AG09319 (cell line): Measurements from ENCODE around the gene CDH15.

ENCODE experiments used
- DNase-seq: peaks from one replicate; pipeline ENCODE4 v3.0.0-alpha.2; 2010; ENCODE audit warnings: low read depth; ENCODE audit errors: extremely low read depth
- TF ChIP-seq, protein P1 (sequence below): IDR thresholded peaks from 2 replicates; pipeline ENCODE4 v1.5.1; 2011; ENCODE audit warnings: low read depth, mild to moderate bottlenecking, inconsistent platforms, low read length, moderate library complexity

CDH15 gene

DNA sequence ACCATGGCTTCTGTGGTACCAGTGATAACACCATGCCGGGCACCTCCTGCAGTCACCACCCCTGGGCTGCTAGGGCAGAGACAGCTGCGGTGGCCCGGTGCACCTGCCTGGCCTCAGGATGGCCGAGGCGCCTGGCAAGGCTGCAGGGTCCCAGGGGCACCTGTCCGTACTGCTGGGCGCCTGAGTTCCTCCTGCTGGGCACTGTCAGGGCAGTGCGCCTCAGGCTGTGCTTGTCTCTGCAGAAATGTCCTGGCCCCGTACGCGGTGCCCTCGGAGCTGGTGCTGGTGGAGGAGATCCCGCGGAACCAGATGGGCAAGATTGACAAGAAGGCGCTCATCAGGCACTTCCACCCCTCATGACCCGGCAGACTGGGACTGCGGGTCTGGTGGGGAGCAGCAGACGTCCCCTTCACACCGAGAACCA lies 17.7 kb upstream of the CDH15 start:
- DNase-seq = no peak
- TF ChIP-seq, protein P1, sequence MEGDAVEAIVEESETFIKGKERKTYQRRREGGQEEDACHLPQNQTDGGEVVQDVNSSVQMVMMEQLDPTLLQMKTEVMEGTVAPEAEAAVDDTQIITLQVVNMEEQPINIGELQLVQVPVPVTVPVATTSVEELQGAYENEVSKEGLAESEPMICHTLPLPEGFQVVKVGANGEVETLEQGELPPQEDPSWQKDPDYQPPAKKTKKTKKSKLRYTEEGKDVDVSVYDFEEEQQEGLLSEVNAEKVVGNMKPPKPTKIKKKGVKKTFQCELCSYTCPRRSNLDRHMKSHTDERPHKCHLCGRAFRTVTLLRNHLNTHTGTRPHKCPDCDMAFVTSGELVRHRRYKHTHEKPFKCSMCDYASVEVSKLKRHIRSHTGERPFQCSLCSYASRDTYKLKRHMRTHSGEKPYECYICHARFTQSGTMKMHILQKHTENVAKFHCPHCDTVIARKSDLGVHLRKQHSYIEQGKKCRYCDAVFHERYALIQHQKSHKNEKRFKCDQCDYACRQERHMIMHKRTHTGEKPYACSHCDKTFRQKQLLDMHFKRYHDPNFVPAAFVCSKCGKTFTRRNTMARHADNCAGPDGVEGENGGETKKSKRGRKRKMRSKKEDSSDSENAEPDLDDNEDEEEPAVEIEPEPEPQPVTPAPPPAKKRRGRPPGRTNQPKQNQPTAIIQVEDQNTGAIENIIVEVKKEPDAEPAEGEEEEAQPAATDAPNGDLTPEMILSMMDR = no peak

DNA sequence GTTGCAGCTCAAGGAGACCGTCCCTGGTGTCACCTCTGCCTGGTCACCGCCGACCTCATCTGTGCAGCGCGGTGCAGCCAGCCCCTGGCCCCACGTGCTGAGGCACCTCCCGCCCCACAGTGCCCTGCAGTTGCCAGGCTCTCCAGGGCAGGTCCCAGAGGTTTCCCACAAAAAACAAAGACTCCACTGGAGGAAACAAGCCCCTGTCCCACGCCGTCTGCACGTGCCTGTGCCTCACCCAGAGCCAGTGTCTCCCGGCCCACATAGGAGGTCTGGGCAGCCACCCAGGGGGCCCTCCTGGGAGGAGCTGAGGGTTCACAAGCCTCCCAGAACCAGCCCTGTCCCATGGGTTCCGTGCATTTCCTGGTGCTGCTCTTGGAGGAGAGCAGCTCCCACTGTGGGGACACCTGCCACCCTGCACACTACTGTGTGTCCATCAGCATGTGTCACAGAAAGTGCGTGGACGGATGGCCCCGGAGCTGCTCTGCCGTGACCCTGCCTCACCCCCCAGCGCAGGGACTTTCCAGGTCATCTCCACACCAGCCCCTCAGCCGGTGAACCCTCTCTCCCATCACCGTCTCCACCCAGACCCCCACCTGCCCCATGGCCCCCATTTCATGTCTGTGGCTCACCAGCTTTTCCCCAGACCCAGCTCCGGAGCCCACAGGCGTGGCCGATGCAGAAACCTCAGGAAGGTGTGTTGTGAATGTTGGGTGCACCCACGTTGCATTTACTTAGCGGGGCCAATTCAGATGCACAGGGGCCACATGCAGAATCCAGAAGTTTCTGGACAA lies 17.0 kb upstream of the CDH15 start:
- TF ChIP-seq, protein P1 = no peak
- no peak for DNase-seq

DNA sequence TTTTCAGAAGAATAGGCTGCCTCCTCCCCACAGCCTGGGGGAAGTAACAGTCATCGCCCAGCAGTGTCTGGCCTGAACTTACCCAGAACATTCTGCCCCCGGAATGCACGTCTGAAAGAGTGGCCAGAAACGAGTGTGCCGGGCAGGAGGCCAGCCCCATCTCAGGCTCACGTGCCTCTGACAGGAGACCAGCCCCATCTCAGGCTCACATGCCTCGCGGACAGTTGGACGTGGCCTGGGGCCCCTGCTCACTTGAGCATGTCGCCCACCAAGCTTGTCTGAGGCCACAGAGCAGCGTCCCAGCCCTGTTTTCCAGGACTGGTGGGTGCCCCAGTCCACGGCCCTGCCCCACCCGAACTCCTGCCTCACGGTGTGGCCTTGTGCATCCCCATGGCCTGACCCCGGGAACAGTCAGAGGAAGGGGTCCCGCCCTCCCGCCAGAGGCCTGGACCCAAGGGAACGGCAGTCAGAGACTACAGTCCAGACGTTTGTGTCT lies 16.3 kb upstream of the CDH15 start:
- TF ChIP-seq, protein P1 = no peak
- peak; percentile 61 for DNase-seq

- DNase-seq = no peak
- TF ChIP-seq, protein P1 = no peak
Observed at GRCh38 chr16:89155851-89156739, 15.5 kb upstream of the CDH15 start.

- no peak for DNase-seq
- TF ChIP-seq, protein P1 = no peak
Observed at GRCh38 chr16:89156740-89157645, 14.6 kb upstream of the CDH15 start.

DNA sequence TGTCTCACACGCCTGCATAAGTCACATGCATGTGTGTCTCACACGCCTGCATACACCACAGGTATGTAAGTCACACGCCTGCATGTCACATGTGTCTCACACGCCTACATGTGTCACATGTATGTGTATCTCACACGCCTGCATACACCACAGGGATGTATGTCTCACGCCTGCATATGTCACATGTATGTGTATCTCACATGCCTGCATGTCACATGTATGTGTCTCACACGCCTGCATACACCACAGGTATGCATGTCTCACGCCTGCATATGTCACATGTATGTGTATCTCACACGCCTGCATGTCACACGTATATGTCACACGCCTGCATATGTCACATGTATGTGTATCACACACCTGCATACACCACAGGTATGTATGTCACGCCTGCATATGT lies 13.8 kb upstream of the CDH15 start:
- DNase-seq = no peak
- TF ChIP-seq, protein P1 = no peak
